CD8-positive, alpha-beta memory T cell (primary cell): Measurements from ENCODE around the gene PM20D2. TPM values are rescaled to one million over a fixed set of nuclear protein-coding genes. Genes with fewer than 3 reads are reported as not detected.
A peak's percentile ranks its signal among the peaks of the same experiment; 100 is the strongest.

ENCODE experiments used
- CTCF ChIA-PET: fragments of 350-600 bp; sonication (Branson Sonifier 250); formaldehyde crosslinking; loops from one replicate; lab custom pipeline; 2021; ENCODE audit warnings: antibody characterized with exemption; lab: Charles Lee
- POLR2A ChIA-PET: fragments of 350-600 bp; sonication (Branson Sonifier 250); formaldehyde crosslinking; loops from one replicate; lab custom pipeline; 2021; ENCODE audit warnings: antibody characterized with exemption; lab: Charles Lee
- DNase-seq, 5 donors: peaks; one replicate each; pipeline versions ENCODE4 v3.0.0 to v3.0.0-alpha.2; 2020 to 2022; ENCODE audit warnings: mixed read lengths in 1 of 5
- H3K27ac ChIP-seq: one replicate; pipeline ENCODE4 v1.7.0; 2013; ENCODE audit warnings: low read depth, mild to moderate bottlenecking, low read length, moderate library complexity
- H3K27me3 ChIP-seq: 2 replicates; pipeline ENCODE4 v1.7.0; 2013; ENCODE audit warnings: low read length, mild to moderate bottlenecking; ENCODE audit not compliant: insufficient read depth, poor library complexity, severe bottlenecking
- H3K36me3 ChIP-seq: 2 replicates; pipeline ENCODE4 v1.7.0; 2013; ENCODE audit warnings: mild to moderate bottlenecking, low read length, moderate library complexity; ENCODE audit not compliant: insufficient read depth
- H3K4me1 ChIP-seq: 2 replicates; pipeline ENCODE4 v1.7.0; 2013; ENCODE audit warnings: mild to moderate bottlenecking, low read length, moderate library complexity; ENCODE audit not compliant: insufficient read depth
- H3K4me3 ChIP-seq: 2 replicates; pipeline ENCODE4 v1.7.0; 2013; ENCODE audit warnings: mild to moderate bottlenecking, low read length
- H3K9me3 ChIP-seq: 2 replicates; pipeline ENCODE4 v1.7.0; 2013; ENCODE audit warnings: mild to moderate bottlenecking, low read length
- H3K27ac Mint-ChIP-seq, 8 donors: one replicate each; pipeline ENCODE4 v1.8.0; 2020 to 2021; ENCODE audit warnings: mixed read lengths in 8 of 8, mild to moderate bottlenecking in 6 of 8, inconsistent platforms in 3 of 8, moderate library complexity in 3 of 8
- H3K27me3 Mint-ChIP-seq, 2 donors: one replicate each; pipeline ENCODE4 v1.8.0; 2020 to 2021; ENCODE audit warnings: mixed read lengths in 2 of 2, mild to moderate bottlenecking in 1 of 2, moderate library complexity in 1 of 2
- H3K36me3 Mint-ChIP-seq, 3 donors: one replicate each; pipeline ENCODE4 v1.8.0; 2020 to 2021; ENCODE audit warnings: mixed read lengths in 3 of 3, inconsistent platforms in 1 of 3, mild to moderate bottlenecking in 1 of 3
- H3K4me1 Mint-ChIP-seq, 3 donors: one replicate each; pipeline ENCODE4 v1.8.0; 2020 to 2021; ENCODE audit warnings: mixed read lengths in 3 of 3, inconsistent platforms in 1 of 3, mild to moderate bottlenecking in 1 of 3
- H3K4me3 Mint-ChIP-seq, 7 donors: one replicate each; pipeline ENCODE4 v1.8.0; 2020 to 2021; ENCODE audit warnings: mixed read lengths in 7 of 7, mild to moderate bottlenecking in 6 of 7, moderate library complexity in 4 of 7, inconsistent platforms in 2 of 7
- H3K9me3 Mint-ChIP-seq, 5 donors: one replicate each; pipeline ENCODE4 v1.8.0; 2020 to 2022; ENCODE audit warnings: mixed read lengths in 5 of 5, mild to moderate bottlenecking in 3 of 5, moderate library complexity in 2 of 5, inconsistent platforms in 1 of 5
- polyA plus RNA-seq: library from polyadenylated mRNA; unstranded; fragments of 300-500 nt; fragmentation: Illumina TruSeq; gene quantifications from one replicate; pipeline ENCODE4 v1.2.3, GENCODE V29; 2021
- total RNA-seq, 2 experiments: library from RNA; stranded (reverse); gene quantifications; one replicate each; pipeline ENCODE4 v1.2.3, GENCODE V29; 2021

PM20D2 gene
- total and polyA plus RNA-seq, 3 experiments from 2014 or later, result 8.8 to 18.7 (median 17.6) TPM

DNA sequence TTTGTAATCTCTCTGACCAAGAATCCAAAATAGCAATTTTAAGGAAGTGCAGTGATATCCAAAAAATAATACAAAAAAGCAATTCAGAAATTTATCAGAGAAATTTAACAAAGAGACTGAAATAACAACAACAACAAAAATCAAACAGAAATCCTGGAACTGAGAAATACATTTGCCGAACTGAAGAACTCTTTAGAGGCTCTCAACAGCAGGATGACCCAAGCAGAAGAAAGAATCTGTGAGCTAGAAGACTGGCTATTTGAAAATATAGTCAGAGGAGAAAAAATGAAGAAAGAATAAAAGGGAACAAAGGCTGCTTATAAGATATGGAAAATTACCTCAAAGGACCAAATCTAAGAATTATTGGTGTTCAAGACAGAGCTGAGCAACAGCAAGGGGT lies 48.7 kb downstream of the PM20D2 start:
- Histone ChIP-seq H3K27ac (no peak overlapping the region), H3K36me3 (no peaks in the 10 kb centered on the region), H3K9me3 (no peaks in the 10 kb centered on the region), H3K4me1 (no peaks in the 10 kb centered on the region), H3K27me3 (no peaks in the 10 kb centered on the region), H3K4me3 (no peak overlapping the region)
- no peak for DNase-seq
- ChIA-PET CTCF (no interaction called here), POLR2A (no interaction called here)
- H3K4me1 Mint-ChIP-seq, result no peaks in the 10 kb centered on the region
- H3K27ac Mint-ChIP-seq, result no peak overlapping the region
- no peak overlapping the region for H3K4me3 Mint-ChIP-seq
- H3K9me3 Mint-ChIP-seq, result peaks cover 11 to 29% (median 24%) of the 10 kb centered on the region in 5 donors
- H3K36me3 Mint-ChIP-seq, result peaks cover 0 to 7% (median 2%) of the 10 kb centered on the region in 3 donors
- H3K27me3 Mint-ChIP-seq, result peaks cover 15 to 16% of the 10 kb centered on the region in 2 donors

- peaks cover 0 to 7% (median 2%) of the 10 kb centered on the region in 3 donors for H3K36me3 Mint-ChIP-seq
- peak overlapping the region in 1 of 7 donors; percentile 44 for H3K4me3 Mint-ChIP-seq
- no peak for DNase-seq
- H3K4me1 Mint-ChIP-seq, result no peaks in the 10 kb centered on the region
- no peak overlapping the region for H3K27ac Mint-ChIP-seq
- peaks cover 10 to 12% of the 10 kb centered on the region in 2 donors for H3K27me3 Mint-ChIP-seq
- Histone ChIP-seq H3K4me1 (no peaks in the 10 kb centered on the region), H3K27me3 (no peaks in the 10 kb centered on the region), H3K4me3 (no peak overlapping the region), H3K36me3 (no peaks in the 10 kb centered on the region), H3K27ac (no peak overlapping the region), H3K9me3 (no peaks in the 10 kb centered on the region)
- POLR2A ChIA-PET, result no interaction called here
- peaks cover 11 to 29% (median 24%) of the 10 kb centered on the region in 5 donors for H3K9me3 Mint-ChIP-seq
- CTCF ChIA-PET, result no interaction called here
Measured at GRCh38 chr6:89197141-89197540, 51.3 kb downstream of the PM20D2 start.

DNA sequence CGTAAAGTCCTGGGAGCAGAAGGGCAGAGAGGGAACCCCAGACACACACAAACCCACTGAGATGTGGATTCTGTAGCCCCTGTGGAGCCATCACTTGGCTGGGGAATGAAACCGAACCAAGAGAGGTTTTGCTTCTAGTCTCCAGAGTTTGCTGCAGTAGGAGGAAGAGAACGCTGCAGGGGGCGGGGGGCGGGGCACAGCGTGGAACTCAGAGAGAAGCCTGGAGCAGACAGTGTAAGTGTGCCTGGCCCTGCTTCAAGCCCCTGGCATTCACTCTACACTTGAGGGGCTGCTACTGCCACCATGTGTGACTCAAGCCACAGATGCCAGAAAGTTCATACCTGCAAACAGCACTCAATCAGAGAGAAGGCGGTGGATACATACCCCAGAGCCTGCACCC lies 52.4 kb downstream of the PM20D2 start:
- peaks cover 11 to 26% (median 23%) of the 10 kb centered on the region in 5 donors for H3K9me3 Mint-ChIP-seq
- no peaks in the 10 kb centered on the region for H3K36me3 ChIP-seq
- H3K4me3 ChIP-seq, result no peak overlapping the region
- no peaks in the 10 kb centered on the region for H3K4me1 ChIP-seq
- peaks cover 0 to 7% (median 2%) of the 10 kb centered on the region in 3 donors for H3K36me3 Mint-ChIP-seq
- POLR2A ChIA-PET, result no interaction called here
- no peak overlapping the region for H3K27ac ChIP-seq
- no peak overlapping the region for H3K4me3 Mint-ChIP-seq
- peaks cover 11% of the 10 kb centered on the region in 2 donors for H3K27me3 Mint-ChIP-seq
- H3K9me3 ChIP-seq, result no peaks in the 10 kb centered on the region
- no peak overlapping the region for H3K27ac Mint-ChIP-seq
- H3K27me3 ChIP-seq, result no peaks in the 10 kb centered on the region
- DNase-seq, result no peak
- H3K4me1 Mint-ChIP-seq, result no peaks in the 10 kb centered on the region
- CTCF ChIA-PET, result no interaction called here

DNA sequence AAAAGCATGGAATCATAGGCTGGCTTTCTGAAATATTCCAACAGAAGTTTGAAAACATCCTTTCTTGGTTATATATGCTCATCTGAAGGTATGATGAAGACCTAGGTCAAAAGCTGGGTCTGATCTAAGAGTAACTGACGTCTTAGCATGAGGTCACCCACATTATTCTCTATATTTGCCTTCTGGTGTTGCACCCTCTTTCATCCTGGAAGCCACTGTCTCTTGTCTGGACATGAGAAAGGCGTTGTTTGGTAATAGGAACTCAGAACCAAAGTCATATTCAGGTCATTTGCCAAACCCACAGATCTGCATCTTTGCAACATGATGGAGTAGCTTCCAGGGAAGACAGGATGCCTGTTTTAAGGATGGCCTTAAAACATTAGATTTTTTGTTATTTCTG lies 53.7 kb downstream of the PM20D2 start:
- no peaks in the 10 kb centered on the region for H3K4me1 ChIP-seq
- POLR2A ChIA-PET, result no interaction called here
- H3K36me3 Mint-ChIP-seq, result peaks cover 0 to 5% (median 2%) of the 10 kb centered on the region in 3 donors
- H3K4me3 ChIP-seq, result no peak overlapping the region
- no peaks in the 10 kb centered on the region for H3K4me1 Mint-ChIP-seq
- CTCF ChIA-PET, result interaction anchor here (1.2 kb wide), 1 partner anchor 54 kb away, joined by 3 read pairs; no protein-coding TSS in a partner anchor
- H3K36me3 ChIP-seq, result no peaks in the 10 kb centered on the region
- no peak overlapping the region for H3K27ac Mint-ChIP-seq
- H3K27me3 Mint-ChIP-seq, result peaks cover 10 to 16% of the 10 kb centered on the region in 2 donors
- H3K9me3 ChIP-seq, result no peaks in the 10 kb centered on the region
- H3K27ac ChIP-seq, result no peak overlapping the region
- no peak for DNase-seq
- no peaks in the 10 kb centered on the region for H3K27me3 ChIP-seq
- peaks cover 8 to 16% (median 15%) of the 10 kb centered on the region in 5 donors for H3K9me3 Mint-ChIP-seq
- H3K4me3 Mint-ChIP-seq, result no peak overlapping the region

GRCh38 chr6:89200706-89201215 lies 54.9 kb downstream of the PM20D2 start:
- H3K9me3 ChIP-seq, result no peaks in the 10 kb centered on the region
- H3K4me1 ChIP-seq, result no peaks in the 10 kb centered on the region
- H3K36me3 Mint-ChIP-seq, result no peaks in the 10 kb centered on the region
- H3K4me3 ChIP-seq, result no peak overlapping the region
- H3K4me1 Mint-ChIP-seq, result no peaks in the 10 kb centered on the region
- no peaks in the 10 kb centered on the region for H3K36me3 ChIP-seq
- no peak for DNase-seq
- no peak overlapping the region for H3K27ac ChIP-seq
- H3K27me3 ChIP-seq, result no peaks in the 10 kb centered on the region
- H3K27me3 Mint-ChIP-seq, result peaks cover 8 to 12% of the 10 kb centered on the region in 2 donors
- no peak overlapping the region for H3K4me3 Mint-ChIP-seq
- peaks cover under 1 to 6% (median 4%) of the 10 kb centered on the region in 5 donors for H3K9me3 Mint-ChIP-seq
- H3K27ac Mint-ChIP-seq, result peak overlapping the region in 1 of 8 donors; percentile 75
- CTCF ChIA-PET, result interaction anchor here (0.8 kb wide), 1 partner anchor 39 kb away, joined by 4 read pairs; no protein-coding TSS in a partner anchor
- POLR2A ChIA-PET, result no interaction called here

DNA sequence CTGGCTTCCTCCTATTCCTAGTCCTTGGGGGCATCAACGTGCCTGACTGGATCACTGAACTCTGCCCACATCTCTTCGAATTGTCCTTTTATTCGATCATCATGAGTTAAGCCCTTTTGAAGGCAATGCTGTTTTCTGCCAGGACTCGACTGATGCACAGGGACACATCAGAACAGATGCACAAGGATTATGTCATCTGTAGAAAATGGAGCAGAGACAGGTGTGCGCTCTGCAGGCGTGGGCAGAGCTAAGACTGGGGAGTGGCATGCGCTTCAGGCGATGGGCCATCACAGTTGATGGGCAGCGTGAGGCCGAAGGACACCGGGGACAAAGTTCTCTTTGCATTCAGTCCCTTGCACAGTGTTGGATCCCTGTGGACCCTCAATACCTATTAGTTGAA lies 58.2 kb downstream of the PM20D2 start:
- Mint-ChIP-seq H3K9me3 (no peaks in the 10 kb centered on the region), H3K36me3 (no peaks in the 10 kb centered on the region), H3K4me3 (no peak overlapping the region), H3K4me1 (no peaks in the 10 kb centered on the region), H3K27me3 (peaks cover 2 to 12% of the 10 kb centered on the region in 2 donors), H3K27ac (no peak overlapping the region)
- no peak for DNase-seq
- Histone ChIP-seq H3K27ac (no peak overlapping the region), H3K4me3 (no peak overlapping the region), H3K9me3 (no peaks in the 10 kb centered on the region), H3K27me3 (no peaks in the 10 kb centered on the region), H3K36me3 (no peaks in the 10 kb centered on the region), H3K4me1 (no peaks in the 10 kb centered on the region)
- ChIA-PET POLR2A (no interaction called here), CTCF (no interaction called here)

DNA sequence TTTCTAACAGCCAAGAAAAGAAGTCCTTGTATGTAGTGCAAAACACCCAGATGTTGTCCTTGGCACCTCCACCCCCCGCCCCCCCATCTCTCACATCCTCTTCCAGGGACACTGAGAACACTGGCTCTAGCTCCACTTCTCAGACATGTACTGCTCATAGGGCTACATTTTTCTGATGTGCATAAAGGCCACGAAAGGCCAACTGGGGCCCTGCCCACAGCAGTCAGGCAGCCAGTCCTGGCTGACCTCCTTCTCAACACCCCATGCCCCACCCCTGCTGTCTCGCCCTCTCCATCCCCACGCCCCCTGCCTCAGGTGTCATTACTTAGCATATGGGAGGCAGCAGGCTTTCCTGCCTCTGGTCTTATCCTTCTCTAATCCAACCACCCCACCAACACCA lies 60.0 kb downstream of the PM20D2 start:
- no peaks in the 10 kb centered on the region for H3K9me3 ChIP-seq
- no peak overlapping the region for H3K27ac Mint-ChIP-seq
- peaks cover 2 to 15% of the 10 kb centered on the region in 2 donors for H3K27me3 Mint-ChIP-seq
- H3K9me3 Mint-ChIP-seq, result no peaks in the 10 kb centered on the region
- H3K36me3 Mint-ChIP-seq, result no peaks in the 10 kb centered on the region
- H3K36me3 ChIP-seq, result no peaks in the 10 kb centered on the region
- no peak for DNase-seq
- CTCF ChIA-PET, result no interaction called here
- POLR2A ChIA-PET, result no interaction called here
- no peak overlapping the region for H3K27ac ChIP-seq
- H3K4me1 Mint-ChIP-seq, result no peaks in the 10 kb centered on the region
- H3K4me1 ChIP-seq, result no peaks in the 10 kb centered on the region
- H3K4me3 Mint-ChIP-seq, result no peak overlapping the region
- H3K27me3 ChIP-seq, result no peaks in the 10 kb centered on the region
- H3K4me3 ChIP-seq, result no peak overlapping the region

DNA sequence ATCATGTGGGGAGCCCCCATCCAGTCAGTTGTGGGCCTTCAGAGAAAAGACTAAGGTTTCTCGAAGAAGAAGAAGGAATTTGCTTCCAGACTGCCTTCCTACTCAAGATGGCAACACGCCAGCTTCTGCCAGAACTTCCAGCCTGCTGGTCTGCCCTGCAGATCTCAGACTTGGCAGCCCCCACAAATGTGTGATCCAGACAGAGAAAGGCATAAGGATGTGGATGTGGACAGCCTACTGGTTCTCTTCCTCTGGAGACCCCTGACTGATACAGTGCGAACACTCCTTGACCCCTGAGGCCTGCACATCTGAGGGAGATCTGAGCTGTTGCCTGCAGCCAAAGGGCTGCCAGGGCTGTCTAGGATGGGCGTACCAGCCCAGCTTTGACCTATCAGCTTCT lies 62.7 kb downstream of the PM20D2 start:
- DNase-seq, result no peak
- POLR2A ChIA-PET, result no interaction called here
- Mint-ChIP-seq H3K9me3 (no peaks in the 10 kb centered on the region), H3K4me1 (no peaks in the 10 kb centered on the region), H3K36me3 (peaks cover 0 to 2% (median 0%) of the 10 kb centered on the region in 3 donors), H3K27me3 (peaks cover 4 to 23% of the 10 kb centered on the region in 2 donors), H3K4me3 (no peak overlapping the region), H3K27ac (no peak overlapping the region)
- CTCF ChIA-PET, result no interaction called here
- no peaks in the 10 kb centered on the region for H3K27me3 ChIP-seq
- H3K36me3 ChIP-seq, result no peaks in the 10 kb centered on the region
- H3K4me1 ChIP-seq, result no peaks in the 10 kb centered on the region
- H3K9me3 ChIP-seq, result no peaks in the 10 kb centered on the region
- H3K27ac ChIP-seq, result no peak overlapping the region
- no peak overlapping the region for H3K4me3 ChIP-seq
